ENCODE measurements around the gene NKAIN1.
"Not testable (repeated sequence)": the region's sequence is repeated elsewhere in the genome, so short reads cannot be mapped to it uniquely, and the experiment has no call there.

DNA sequence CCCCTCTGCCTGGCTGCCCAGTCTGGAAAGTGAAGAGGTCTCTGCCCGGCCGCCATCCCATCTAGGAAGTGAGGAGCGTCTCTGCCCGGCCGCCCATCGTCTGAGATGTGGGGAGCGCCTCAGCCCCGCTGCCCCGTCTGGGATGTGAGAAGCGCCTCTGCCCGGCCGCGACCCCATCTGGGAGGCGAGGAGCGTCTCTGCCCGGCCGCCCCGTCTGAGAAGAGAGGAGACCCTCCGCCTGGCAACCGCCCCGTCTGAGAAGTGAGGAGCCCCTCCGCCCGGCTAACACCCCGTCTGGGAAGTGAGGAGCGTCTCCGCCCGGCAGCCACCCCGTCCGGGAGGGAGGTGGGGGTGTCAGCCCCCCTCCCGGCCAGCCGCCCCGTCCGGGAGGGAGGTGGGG, 63.4 kb downstream of the NKAIN1 start:
- TF ChIP-seq POLR2AphosphoS5, POLR2A (IDR thresholded peaks at IDR 0.05): not testable (repeated sequence)
- TF ChIP-seq, protein P1, sequence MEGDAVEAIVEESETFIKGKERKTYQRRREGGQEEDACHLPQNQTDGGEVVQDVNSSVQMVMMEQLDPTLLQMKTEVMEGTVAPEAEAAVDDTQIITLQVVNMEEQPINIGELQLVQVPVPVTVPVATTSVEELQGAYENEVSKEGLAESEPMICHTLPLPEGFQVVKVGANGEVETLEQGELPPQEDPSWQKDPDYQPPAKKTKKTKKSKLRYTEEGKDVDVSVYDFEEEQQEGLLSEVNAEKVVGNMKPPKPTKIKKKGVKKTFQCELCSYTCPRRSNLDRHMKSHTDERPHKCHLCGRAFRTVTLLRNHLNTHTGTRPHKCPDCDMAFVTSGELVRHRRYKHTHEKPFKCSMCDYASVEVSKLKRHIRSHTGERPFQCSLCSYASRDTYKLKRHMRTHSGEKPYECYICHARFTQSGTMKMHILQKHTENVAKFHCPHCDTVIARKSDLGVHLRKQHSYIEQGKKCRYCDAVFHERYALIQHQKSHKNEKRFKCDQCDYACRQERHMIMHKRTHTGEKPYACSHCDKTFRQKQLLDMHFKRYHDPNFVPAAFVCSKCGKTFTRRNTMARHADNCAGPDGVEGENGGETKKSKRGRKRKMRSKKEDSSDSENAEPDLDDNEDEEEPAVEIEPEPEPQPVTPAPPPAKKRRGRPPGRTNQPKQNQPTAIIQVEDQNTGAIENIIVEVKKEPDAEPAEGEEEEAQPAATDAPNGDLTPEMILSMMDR (IDR thresholded peaks at IDR 0.05), result not testable (repeated sequence)

All from prostate gland (tissue), 2 donors.